Uterus (tissue), 2 donors: ENCODE data around the gene PSMD6.

Experiments
- POLR2A ChIP-seq, 2 donors: fragments of 450-650 bp; IDR thresholded peaks; one replicate each; pipeline ENCODE4 v1.6.1; 2016; ENCODE audit warnings: antibody characterized with exemption in 2 of 2, mild to moderate bottlenecking in 1 of 2, moderate library complexity in 1 of 2
- TF ChIP-seq, protein P1 (sequence below), 4 experiments: fragments of 200-600 bp in 2 of 4; fragments of 450-650 bp in 2 of 4; sonication (generic) in 2 of 4; IDR thresholded peaks; one replicate each; pipeline ENCODE4 v1.5.1; 2016 to 2019; ENCODE audit warnings: antibody characterized with exemption in 4 of 4, mild to moderate bottlenecking in 2 of 4, moderate library complexity in 1 of 4

DNA sequence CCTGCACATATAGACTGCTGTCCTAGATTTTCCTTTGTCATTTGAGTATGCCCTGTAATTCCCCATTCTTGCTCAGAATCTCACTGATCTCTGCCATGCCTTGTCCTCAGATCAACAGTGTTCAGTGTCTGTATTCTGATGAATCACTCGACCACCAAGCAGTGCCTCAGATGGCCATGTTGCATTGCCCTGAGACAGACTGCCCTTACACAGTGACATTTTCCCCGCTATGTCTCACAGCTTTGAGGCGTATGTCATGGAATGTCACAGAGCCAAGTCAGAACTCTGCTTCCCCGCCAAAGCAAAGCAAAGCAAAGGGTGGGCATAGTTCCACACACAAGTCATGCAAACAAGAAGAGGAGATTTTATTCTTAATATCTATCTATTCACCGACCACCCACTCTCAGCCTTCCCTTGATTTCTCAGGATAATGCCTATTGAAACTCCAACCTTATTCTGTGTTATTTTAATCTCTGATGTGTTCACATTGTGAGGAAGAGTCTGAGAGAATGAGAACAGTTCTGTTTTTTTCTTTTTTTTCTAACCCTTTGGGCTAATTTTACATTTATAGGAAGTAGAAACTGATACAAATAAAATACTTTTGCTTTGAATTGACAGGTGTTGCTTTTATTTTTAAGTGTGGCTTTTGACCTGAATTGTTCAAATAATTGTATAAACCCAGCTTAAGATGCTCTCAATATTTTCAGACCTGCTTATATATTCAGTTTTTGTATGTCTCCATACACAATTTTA lies 16.9 kb upstream of the PSMD6 start:
- TF ChIP-seq, protein P1, sequence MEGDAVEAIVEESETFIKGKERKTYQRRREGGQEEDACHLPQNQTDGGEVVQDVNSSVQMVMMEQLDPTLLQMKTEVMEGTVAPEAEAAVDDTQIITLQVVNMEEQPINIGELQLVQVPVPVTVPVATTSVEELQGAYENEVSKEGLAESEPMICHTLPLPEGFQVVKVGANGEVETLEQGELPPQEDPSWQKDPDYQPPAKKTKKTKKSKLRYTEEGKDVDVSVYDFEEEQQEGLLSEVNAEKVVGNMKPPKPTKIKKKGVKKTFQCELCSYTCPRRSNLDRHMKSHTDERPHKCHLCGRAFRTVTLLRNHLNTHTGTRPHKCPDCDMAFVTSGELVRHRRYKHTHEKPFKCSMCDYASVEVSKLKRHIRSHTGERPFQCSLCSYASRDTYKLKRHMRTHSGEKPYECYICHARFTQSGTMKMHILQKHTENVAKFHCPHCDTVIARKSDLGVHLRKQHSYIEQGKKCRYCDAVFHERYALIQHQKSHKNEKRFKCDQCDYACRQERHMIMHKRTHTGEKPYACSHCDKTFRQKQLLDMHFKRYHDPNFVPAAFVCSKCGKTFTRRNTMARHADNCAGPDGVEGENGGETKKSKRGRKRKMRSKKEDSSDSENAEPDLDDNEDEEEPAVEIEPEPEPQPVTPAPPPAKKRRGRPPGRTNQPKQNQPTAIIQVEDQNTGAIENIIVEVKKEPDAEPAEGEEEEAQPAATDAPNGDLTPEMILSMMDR (IDR thresholded peaks at IDR 0.05), result no peak
- TF ChIP-seq POLR2A (IDR thresholded peaks at IDR 0.05), result no peak
